ENCODE data around the gene ZBTB20. TPM values are rescaled to one million over a fixed set of nuclear protein-coding genes. Genes with fewer than 3 reads are reported as not detected.

The ZBTB20 gene
- total RNA-seq, 1 donor from 2014 or later, result 110 TPM

DNA sequence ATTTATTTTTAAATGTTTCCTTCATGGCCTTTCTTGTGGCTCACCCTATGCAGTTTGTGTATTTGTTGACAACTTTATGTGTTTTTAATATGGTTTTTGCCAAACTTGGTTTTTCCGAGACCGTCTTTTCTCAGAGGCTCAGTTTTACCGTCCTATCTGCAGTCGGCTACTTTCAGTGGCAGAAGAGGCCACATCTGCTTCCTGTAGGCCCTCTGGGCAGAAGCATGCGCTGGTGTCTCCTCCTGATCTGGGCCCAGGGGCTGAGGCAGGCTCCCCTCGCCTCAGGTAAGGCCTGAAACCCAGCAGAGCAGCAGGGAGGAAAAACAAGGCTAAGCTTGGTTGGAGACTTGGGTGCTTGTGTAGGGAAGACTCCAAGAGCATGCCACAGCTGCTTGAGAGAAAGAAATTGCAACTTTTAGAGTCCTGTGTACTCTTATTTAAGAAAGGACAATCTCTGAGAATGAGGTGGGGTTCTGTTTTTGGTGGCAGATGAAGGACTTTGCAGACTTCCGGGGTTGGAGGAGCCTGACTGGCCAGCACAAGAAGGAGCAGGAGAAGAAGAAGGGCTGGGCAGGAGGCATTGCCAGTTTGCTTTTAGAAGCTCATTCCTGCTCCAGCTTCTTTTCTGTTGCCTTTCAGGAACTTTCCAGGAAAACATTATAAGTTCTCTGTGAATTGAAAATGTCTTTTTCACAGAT is 853.1 kb downstream of the ZBTB20 start, which contains the start of gene TIGIT:
Gene TIGIT, plus strand, starts transcription at position 191 of the 698 bp plus-strand sequence. Its CDS starts 34 bp downstream, at position 225.
- DNase-seq (ENCODE audit: low spot score), result no peak

- DNase-seq (ENCODE audit: low spot score), result peak; percentile 73
Observed at GRCh38 chr3:114290911-114291901, 855.9 kb downstream of the ZBTB20 start.

- DNase-seq (ENCODE audit: low spot score), result no peak
Observed at GRCh38 chr3:114286266-114286665, 860.8 kb downstream of the ZBTB20 start.

GRCh38 chr3:114285648-114286230 is 861.3 kb downstream of the ZBTB20 start:
- DNase-seq (ENCODE audit: low spot score), result no peak

- DNase-seq (ENCODE audit: low spot score), result no peak
Observed at GRCh38 chr3:114284644-114285043, 862.4 kb downstream of the ZBTB20 start.
